Gastrocnemius medialis (tissue), 4 donors: ENCODE results near the gene REXO5. TPM values are rescaled to one million over a fixed set of nuclear protein-coding genes. Genes with fewer than 3 reads are reported as not detected.

Experiments
- ATAC-seq, 2 donors: fragments of 150-250 bp; one replicate each; pipeline ENCODE4 v1.9.1; 2016
- DNase-seq, 2 donors: peaks; one replicate each; pipeline ENCODE4 v3.0.0-alpha.2; 2019
- H3K27ac ChIP-seq, 4 donors: fragments of 200-600 bp; sonication (generic); 1 replicate in 1 of 4; 2 replicates in 3 of 4; pipeline ENCODE4 v1.5.1; 2016 to 2018; ENCODE audit warnings: mild to moderate bottlenecking in 2 of 4, moderate library complexity in 1 of 4
- H3K27me3 ChIP-seq, 3 donors: fragments of 200-600 bp; sonication (generic) in 2 of 3; 1 replicate in 1 of 3; 2 replicates in 2 of 3; pipeline versions ENCODE4 v1.5.1 to v1.6.0; 2016 to 2019; ENCODE audit warnings: mild to moderate bottlenecking in 1 of 3, moderate library complexity in 1 of 3
- H3K36me3 ChIP-seq, 2 donors: fragments of 200-600 bp; sonication (generic) in 1 of 2; one replicate each; pipeline ENCODE4 v1.5.1; 2017 to 2018
- H3K4me1 ChIP-seq, 2 donors: fragments of 200-600 bp; sonication (generic) in 1 of 2; one replicate each; pipeline ENCODE4 v1.5.1; 2016 to 2017; ENCODE audit warnings: mild to moderate bottlenecking in 2 of 2
- H3K4me3 ChIP-seq, 4 donors: fragments of 200-600 bp; sonication (generic) in 3 of 4; 1 replicate in 1 of 4; 2 replicates in 3 of 4; pipeline ENCODE4 v1.5.1; 2016 to 2019; ENCODE audit warnings: mild to moderate bottlenecking in 2 of 4
- H3K9me3 ChIP-seq, 3 donors: fragments of 200-600 bp; sonication (generic) in 2 of 3; 1 replicate in 1 of 3; 2 replicates in 2 of 3; pipeline ENCODE4 v1.5.1; 2016 to 2019
- CTCF ChIP-seq, 5 experiments: fragments of 450-650 bp in 3 of 5; fragments of 200-600 bp in 2 of 5; sonication (generic) in 2 of 5; IDR thresholded peaks in 4 of 5; conservative IDR thresholded peaks in 1 of 5; 1 replicate in 4 of 5; 2 replicates in 1 of 5; pipeline ENCODE4 v1.5.1; 2016 to 2019; ENCODE audit warnings: antibody characterized with exemption in 5 of 5, mild to moderate bottlenecking in 3 of 5, moderate library complexity in 3 of 5
- POLR2A ChIP-seq, 2 donors: fragments of 450-650 bp; IDR thresholded peaks; one replicate each; pipeline ENCODE4 v1.6.1; 2017; ENCODE audit warnings: antibody characterized with exemption in 2 of 2, mild to moderate bottlenecking in 2 of 2, moderate library complexity in 2 of 2
- in situ Hi-C, 4 donors: fragments of 200-750 bp; cut with MboI; loops; one replicate each; pipeline versions ENCODE4 v1.15.0 to v1.8.0; 2017; ENCODE audit warnings: low sequenced_read_pairs in 4 of 4
- intact Hi-C: fragments of 100-400 bp; cut with DNase I; formaldehyde crosslinking; loops from one replicate; pipeline ENCODE4 v1.15.1; 2023; ENCODE audit warnings: low total_unique reads
- total RNA-seq, 4 donors: library from RNA; depleted of rRNA; stranded (reverse); fragments of >200 nt; gene quantifications; one replicate each; pipeline versions ENCODE4 v1.1.0 to v1.2.3, GENCODE V29; 2016

REXO5 gene
- total RNA-seq, 4 donors from 2014 or later = 0.52 to 3.1 (median 1.6) TPM

DNA sequence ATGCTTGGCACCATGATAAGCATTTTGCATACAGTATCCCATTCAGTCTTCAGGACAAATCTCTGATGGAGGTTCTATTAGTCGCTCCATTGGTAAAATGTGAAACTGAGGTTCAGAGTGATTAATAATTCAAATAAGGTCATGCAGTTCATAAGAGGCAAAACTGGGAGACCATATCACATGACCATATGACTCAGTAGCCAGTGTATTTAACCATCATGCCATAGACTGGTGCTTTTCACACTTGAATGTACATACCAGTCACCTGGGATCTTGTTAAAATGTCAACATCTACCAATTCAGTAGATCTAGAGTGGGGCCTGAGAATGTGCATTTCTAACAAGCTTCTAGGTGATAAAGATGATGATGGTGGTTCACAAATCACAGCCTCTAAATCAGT, 38.2 kb upstream of the REXO5 start:
- H3K4me1 ChIP-seq = no peaks in the 10 kb centered on the region
- H3K36me3 ChIP-seq = no peaks in the 10 kb centered on the region
- no peaks in the 10 kb centered on the region for H3K9me3 ChIP-seq
- H3K27ac ChIP-seq = no peak overlapping the region
- TF ChIP-seq CTCF (IDR thresholded peaks at IDR 0.05 in 4 of 5, conservative IDR thresholded peaks at IDR 0.05 in 1 of 5) (no peak), POLR2A (IDR thresholded peaks at IDR 0.05) (no peak)
- intact Hi-C loops = no loop called here
- ATAC-seq = no peak
- in situ Hi-C loops = no loop called here
- no peak overlapping the region for H3K4me3 ChIP-seq
- DNase-seq = no peak
- H3K27me3 ChIP-seq = no peaks in the 10 kb centered on the region

GRCh38 chr16:20768818-20769217, 37.5 kb upstream of the REXO5 start:
- intact Hi-C loops = no loop called here
- no peaks in the 10 kb centered on the region for H3K9me3 ChIP-seq
- ATAC-seq (no peak), DNase-seq (no peak)
- no peaks in the 10 kb centered on the region for H3K4me1 ChIP-seq
- in situ Hi-C loops = no loop called here
- no peaks in the 10 kb centered on the region for H3K36me3 ChIP-seq
- H3K27ac ChIP-seq = no peak overlapping the region
- H3K4me3 ChIP-seq = no peak overlapping the region
- no peak for TF ChIP-seq CTCF (IDR thresholded peaks at IDR 0.05 in 4 of 5, conservative IDR thresholded peaks at IDR 0.05 in 1 of 5)
- no peak for TF ChIP-seq POLR2A (IDR thresholded peaks at IDR 0.05)
- H3K27me3 ChIP-seq = no peaks in the 10 kb centered on the region

DNA sequence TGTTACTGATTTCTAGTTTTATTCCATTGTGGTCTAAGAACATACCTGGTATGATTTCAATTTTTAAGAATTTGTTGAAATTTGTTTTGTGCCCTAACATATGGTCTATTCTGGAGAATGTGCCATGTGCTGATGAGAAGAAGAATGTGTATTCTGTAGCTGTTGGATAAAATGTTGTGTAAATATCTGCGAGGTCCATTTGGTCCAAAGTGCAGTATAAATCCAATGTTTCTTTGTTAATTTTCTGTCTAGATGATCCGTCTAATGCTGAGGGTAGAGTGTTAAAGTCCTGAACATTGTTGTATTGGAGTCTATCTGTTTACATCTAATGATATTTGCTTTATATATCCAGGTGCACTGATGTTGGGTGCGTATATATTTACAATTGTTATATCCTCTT, 32.6 kb upstream of the REXO5 start:
- Histone ChIP-seq H3K27ac (no peak overlapping the region), H3K27me3 (no peaks in the 10 kb centered on the region), H3K9me3 (no peaks in the 10 kb centered on the region), H3K4me3 (no peak overlapping the region), H3K36me3 (peaks cover 0 to 5% of the 10 kb centered on the region in 2 donors), H3K4me1 (no peaks in the 10 kb centered on the region)
- in situ Hi-C loops (no loop called here), intact Hi-C loops (no loop called here)
- DNase-seq (no peak), ATAC-seq (no peak)
- TF ChIP-seq CTCF (IDR thresholded peaks at IDR 0.05 in 4 of 5, conservative IDR thresholded peaks at IDR 0.05 in 1 of 5) (no peak), POLR2A (IDR thresholded peaks at IDR 0.05) (no peak)

DNA sequence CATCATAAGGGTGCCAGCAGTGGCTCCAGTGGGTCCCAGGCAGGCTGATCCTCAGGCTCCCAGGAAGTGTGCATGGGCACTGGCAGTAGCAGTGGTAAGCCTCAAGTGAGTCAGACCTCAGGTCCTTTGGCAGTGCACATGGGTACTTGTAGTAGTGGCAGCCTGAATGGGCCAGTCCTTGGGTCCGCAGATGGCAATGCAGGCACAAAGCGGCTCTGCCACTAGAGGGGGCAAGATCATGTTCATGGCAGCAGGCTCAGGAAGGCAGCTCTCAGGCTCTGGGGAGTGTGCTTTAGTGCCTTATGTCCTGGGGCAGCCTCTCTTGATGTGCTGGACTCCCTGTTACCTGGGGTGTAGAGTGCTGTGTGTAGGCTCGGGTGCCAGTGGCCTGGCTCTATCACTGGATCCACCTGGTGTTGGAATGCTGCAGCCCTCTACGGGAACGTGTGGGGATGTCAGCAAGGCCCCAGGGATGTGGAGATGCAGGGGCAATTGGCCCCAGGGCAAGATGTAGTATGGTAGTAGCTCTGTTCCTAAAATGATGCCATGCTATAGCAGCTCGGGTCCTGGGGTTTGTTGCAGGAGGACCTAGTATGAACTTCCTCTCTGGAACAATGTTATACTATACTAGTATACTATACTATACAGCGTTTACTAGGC, 31.5 kb upstream of the REXO5 start:
- DNase-seq (no peak), ATAC-seq (no peak)
- H3K4me3 ChIP-seq = no peak overlapping the region
- H3K9me3 ChIP-seq = no peaks in the 10 kb centered on the region
- intact Hi-C loops (no loop called here), in situ Hi-C loops (no loop called here)
- TF ChIP-seq CTCF (IDR thresholded peaks at IDR 0.05 in 4 of 5, conservative IDR thresholded peaks at IDR 0.05 in 1 of 5) (peak in 1 of 5 experiments; percentile 18), POLR2A (IDR thresholded peaks at IDR 0.05) (no peak)
- no peaks in the 10 kb centered on the region for H3K27me3 ChIP-seq
- no peak overlapping the region for H3K27ac ChIP-seq
- peaks cover 0 to 5% of the 10 kb centered on the region in 2 donors for H3K36me3 ChIP-seq
- H3K4me1 ChIP-seq = no peaks in the 10 kb centered on the region

DNA sequence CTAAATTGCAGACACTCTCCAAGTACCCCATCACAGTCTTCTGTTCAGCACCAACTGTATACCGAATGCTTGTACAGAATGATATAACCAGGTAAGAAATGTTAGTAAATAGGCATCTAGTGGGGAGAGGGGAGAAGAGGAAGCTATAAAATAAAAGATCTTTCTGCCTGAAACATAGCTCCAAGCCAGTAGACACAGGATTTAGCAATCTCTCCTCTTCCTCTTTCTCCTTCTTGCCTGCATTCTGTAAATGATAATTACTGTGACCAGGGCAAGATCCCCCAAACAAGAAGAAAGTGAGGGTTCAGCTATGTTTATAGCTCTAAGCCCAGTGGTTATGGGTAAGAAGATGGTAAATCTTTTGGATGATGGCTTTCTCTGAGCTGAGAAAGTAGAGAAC, 24.6 kb upstream of the REXO5 start:
- Histone ChIP-seq H3K36me3 (peaks cover 0 to 5% of the 10 kb centered on the region in 2 donors), H3K27me3 (no peaks in the 10 kb centered on the region), H3K27ac (no peak overlapping the region), H3K9me3 (no peaks in the 10 kb centered on the region), H3K4me1 (no peaks in the 10 kb centered on the region), H3K4me3 (no peak overlapping the region)
- no peak for DNase-seq
- intact Hi-C loops (no loop called here), in situ Hi-C loops (no loop called here)
- TF ChIP-seq CTCF (IDR thresholded peaks at IDR 0.05 in 4 of 5, conservative IDR thresholded peaks at IDR 0.05 in 1 of 5) (no peak), POLR2A (IDR thresholded peaks at IDR 0.05) (no peak)
- ATAC-seq = no peak
